Measurements from ENCODE around the gene ZBED2.
A peak's percentile ranks its signal among the peaks of the same experiment; 100 is the strongest.
"Not testable (repeated sequence)": the region's sequence is repeated elsewhere in the genome, so short reads cannot be mapped to it uniquely, and the experiment has no call there.

The ZBED2 gene

GRCh38 chr3:111571907-111572460 lies 23.2 kb downstream of the ZBED2 start:
- DNase-seq (ENCODE audit: low spot score) = no peak

- DNase-seq (ENCODE audit: low spot score) = no peak
These were observed 23.9 kb downstream of the ZBED2 start for GRCh38 chr3:111571282-111571681.

- DNase-seq (ENCODE audit: low spot score) = no peak
These were observed 24.6 kb downstream of the ZBED2 start for GRCh38 chr3:111570404-111571030.

- DNase-seq (ENCODE audit: low spot score) = no peak
These were observed 26.2 kb downstream of the ZBED2 start for GRCh38 chr3:111568911-111569310.

- DNase-seq (ENCODE audit: low spot score) = no peak
These were observed 26.8 kb downstream of the ZBED2 start for GRCh38 chr3:111568355-111568754.

GRCh38 chr3:111566844-111567243 lies 28.3 kb downstream of the ZBED2 start:
- DNase-seq (ENCODE audit: low spot score) = no peak

DNA sequence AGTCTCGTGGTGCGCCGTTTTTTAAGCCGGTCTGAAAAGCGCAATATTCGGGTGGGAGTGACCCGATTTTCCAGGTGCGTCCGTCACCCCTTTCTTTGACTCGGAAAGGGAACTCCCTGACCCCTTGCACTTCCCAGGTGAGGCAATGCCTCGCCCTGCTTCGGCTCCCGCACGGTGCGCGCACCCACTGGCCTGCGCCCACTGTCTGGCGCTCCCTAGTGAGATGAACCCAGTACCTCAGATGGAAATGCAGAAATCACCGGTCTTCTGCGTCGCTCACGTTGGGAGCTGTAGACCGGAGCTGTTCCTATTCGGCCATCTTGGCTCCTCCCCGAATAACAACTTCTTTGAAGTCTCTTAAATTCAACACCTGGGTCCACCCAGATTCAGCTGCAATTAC lies 33.2 kb downstream of the ZBED2 start:
- not testable (repeated sequence) for DNase-seq (ENCODE audit: low spot score)

GRCh38 chr3:111548756-111549155 lies 46.4 kb downstream of the ZBED2 start:
- no peak for DNase-seq (ENCODE audit: low spot score)

- peak; percentile 40 for DNase-seq (ENCODE audit: low spot score)
These were observed 47.1 kb downstream of the ZBED2 start for GRCh38 chr3:111548092-111548491.

DNA sequence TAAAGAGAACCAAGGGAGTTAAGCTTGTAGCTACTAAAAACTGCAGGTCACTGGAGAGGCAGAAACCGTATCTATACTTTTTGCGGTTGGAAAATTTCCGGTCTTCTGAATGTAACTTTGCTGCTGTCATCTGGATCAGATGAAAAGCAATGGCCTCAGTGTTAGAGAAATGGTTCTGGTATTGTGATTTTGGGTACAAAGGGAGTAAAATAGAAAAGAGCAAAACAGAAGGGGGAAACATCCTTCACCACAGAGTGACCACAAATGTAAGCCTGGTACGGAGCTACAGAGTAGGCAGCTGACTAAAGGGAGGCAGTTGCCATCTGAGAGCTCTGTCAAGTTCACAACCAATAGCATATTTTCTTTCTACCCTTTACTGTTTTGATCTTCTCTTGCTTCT lies 47.5 kb downstream of the ZBED2 start:
- DNase-seq (ENCODE audit: low spot score) = peak; percentile 50

DNA sequence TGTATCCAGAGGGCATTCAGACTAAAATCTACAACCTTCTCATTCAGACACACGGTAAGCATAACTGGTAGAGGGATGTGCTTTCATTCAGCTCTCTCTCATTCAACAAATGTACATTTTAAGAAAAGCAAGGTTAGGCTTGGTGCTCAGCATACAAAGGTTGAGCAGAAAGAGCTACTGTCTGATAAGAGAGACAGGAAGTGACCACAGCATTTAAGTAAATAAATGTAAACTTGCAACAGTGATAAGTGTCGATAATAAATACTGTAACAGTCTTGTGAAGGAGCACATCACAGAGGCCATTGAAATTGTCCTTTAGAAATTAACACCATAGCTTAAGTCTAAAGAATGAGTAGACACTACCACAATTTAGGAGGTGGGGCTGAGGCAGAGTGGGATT lies 49.8 kb downstream of the ZBED2 start:
- DNase-seq (ENCODE audit: low spot score) = no peak

All from germinal center (tissue), 1 donor.